HUES48 (cell line): ENCODE data around the gene NKTR.

Experiments
- H3K27ac ChIP-seq: one replicate; pipeline ENCODE4 v1.7.0; 2013; ENCODE audit warnings: low read depth, low read length, inconsistent platforms
- H3K27me3 ChIP-seq: 2 replicates; pipeline ENCODE4 v1.6.1; 2013; ENCODE audit warnings: mild to moderate bottlenecking, low read length; ENCODE audit not compliant: control insufficient read depth, insufficient read depth
- H3K36me3 ChIP-seq: 2 replicates; pipeline ENCODE4 v1.6.1; 2013; ENCODE audit warnings: low read length; ENCODE audit not compliant: control insufficient read depth, insufficient read depth
- H3K4me1 ChIP-seq: 2 replicates; pipeline ENCODE4 v1.6.1; 2013; ENCODE audit warnings: mild to moderate bottlenecking, low read length; ENCODE audit not compliant: control insufficient read depth, insufficient read depth
- H3K4me3 ChIP-seq: 2 replicates; pipeline ENCODE4 v1.5.1; 2013; ENCODE audit warnings: mild to moderate bottlenecking, low read depth, low read length
- H3K9ac ChIP-seq: 2 replicates; pipeline ENCODE4 v1.6.1; 2013; ENCODE audit warnings: mild to moderate bottlenecking, low read depth, low read length, moderate library complexity
- H3K9me3 ChIP-seq: 2 replicates; pipeline ENCODE4 v1.6.1; 2013; ENCODE audit warnings: low read length; ENCODE audit not compliant: control insufficient read depth, insufficient read depth

Gene NKTR

DNA sequence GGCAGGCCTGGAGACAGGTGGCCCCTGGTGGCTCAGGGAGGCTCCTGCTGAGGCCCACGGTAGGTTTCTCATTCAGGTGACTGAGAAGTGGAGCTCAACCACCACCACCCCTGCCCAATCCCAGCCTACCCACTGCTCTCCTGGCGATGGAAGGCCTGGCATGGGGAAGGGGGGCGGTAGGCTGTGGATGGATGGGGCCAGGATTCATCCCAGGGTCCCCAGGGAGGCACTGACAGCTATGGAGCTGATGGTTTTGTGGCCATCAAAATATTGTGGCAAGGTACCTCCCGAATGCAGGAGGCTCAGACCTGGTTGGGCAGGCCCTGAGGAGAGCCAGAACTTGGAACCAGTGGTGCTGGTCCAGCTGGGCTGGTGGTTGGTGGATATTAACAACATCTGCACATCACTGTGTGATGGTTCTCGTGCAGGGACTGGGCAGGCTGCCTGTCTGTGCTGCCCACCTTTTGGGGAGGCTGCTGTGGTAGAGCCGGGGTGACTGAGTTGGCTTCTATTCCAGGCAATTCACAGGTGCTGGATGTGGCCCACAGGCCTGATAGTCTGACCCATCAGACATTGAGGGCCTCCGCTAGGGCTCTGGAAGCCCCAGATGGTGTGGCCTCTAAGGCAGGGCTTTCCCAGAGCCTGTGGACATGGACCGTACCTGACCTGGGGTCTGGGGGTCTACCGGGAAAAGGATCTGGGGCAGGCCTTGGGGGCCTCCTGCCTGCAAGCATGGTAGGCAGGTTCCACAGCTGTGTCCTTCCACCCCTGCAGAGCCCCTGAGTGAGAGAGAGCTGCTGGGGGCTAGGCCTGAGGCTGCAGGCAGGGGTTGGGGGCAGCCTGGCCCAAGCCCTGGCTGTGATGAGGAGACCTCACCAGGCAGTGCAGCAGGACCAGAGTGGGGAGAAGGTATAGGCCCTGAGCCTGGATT is 56.5 kb downstream of the NKTR start:
- no peaks in the 10 kb centered on the region for H3K27me3 ChIP-seq
- no peaks in the 10 kb centered on the region for H3K9me3 ChIP-seq
- H3K27ac ChIP-seq, result no peak overlapping the region
- H3K4me3 ChIP-seq, result no peak overlapping the region
- 0 out of 2 replicates have a peak, but pooled peaks cover 3% of the 10 kb centered on the region for H3K36me3 ChIP-seq
- no peak overlapping the region for H3K9ac ChIP-seq
- peaks cover 28% of the 10 kb centered on the region for H3K4me1 ChIP-seq

DNA sequence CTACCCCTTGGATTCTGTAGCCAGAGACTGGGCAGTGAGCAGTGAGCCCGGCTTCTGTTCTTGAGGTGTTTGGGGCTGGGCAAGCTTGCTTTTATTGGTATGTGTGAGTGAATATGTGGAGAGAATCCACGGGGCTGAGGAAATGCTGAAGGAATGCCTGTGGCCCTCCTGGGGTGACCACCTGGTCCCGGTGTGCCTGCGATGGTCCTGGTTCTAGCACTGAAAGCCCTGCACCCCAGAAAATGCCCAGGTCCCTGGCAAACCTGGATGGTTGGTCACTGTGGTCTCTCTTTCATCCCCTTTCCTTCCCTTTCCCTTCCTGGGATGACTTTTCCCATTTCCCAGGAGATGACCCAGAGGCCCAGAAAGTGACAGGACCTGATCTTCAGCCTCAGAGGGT is 57.2 kb downstream of the NKTR start:
- Histone ChIP-seq H3K27ac (no peak overlapping the region), H3K9ac (no peak overlapping the region), H3K27me3 (no peaks in the 10 kb centered on the region), H3K36me3 (0 out of 2 replicates have a peak, but pooled peaks cover 3% of the 10 kb centered on the region), H3K9me3 (no peaks in the 10 kb centered on the region), H3K4me3 (no peak overlapping the region), H3K4me1 (peaks cover 21% of the 10 kb centered on the region)

DNA sequence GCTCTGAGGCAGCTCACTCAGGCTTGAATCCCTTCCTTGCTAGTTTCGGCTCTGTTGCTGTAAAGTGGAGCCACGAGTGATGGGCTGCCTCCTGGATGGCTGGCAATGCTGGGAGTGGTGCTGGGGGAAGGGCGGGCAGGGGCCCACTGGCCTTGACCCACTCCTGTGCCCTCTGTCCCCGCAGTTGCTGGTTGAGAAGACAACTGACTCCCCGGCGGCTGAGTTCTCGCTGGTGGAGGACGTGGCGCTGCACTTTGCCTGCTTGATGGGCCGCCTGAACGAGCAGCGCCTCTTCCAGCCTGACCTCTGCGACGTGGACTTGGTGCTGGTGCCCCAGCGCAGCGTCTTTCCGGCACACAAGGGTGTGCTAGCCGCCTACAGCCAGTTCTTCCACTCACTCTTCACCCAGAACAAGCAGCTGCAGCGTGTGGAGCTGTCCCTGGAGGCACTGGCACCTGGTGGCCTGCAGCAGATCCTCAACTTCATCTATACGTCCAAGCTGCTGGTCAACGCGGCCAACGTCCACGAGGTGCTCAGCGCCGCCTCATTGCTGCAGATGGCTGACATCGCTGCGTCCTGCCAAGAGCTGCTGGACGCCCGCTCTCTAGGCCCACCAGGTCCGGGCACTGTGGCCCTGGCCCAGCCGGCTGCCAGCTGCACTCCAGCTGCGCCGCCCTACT is 57.7 kb downstream of the NKTR start:
- no peaks in the 10 kb centered on the region for H3K9me3 ChIP-seq
- no peaks in the 10 kb centered on the region for H3K27me3 ChIP-seq
- no peak overlapping the region for H3K27ac ChIP-seq
- no peak overlapping the region for H3K9ac ChIP-seq
- 0 out of 2 replicates have a peak, but pooled peaks cover 3% of the 10 kb centered on the region for H3K36me3 ChIP-seq
- H3K4me3 ChIP-seq, result no peak overlapping the region
- peaks cover 15% of the 10 kb centered on the region for H3K4me1 ChIP-seq

DNA sequence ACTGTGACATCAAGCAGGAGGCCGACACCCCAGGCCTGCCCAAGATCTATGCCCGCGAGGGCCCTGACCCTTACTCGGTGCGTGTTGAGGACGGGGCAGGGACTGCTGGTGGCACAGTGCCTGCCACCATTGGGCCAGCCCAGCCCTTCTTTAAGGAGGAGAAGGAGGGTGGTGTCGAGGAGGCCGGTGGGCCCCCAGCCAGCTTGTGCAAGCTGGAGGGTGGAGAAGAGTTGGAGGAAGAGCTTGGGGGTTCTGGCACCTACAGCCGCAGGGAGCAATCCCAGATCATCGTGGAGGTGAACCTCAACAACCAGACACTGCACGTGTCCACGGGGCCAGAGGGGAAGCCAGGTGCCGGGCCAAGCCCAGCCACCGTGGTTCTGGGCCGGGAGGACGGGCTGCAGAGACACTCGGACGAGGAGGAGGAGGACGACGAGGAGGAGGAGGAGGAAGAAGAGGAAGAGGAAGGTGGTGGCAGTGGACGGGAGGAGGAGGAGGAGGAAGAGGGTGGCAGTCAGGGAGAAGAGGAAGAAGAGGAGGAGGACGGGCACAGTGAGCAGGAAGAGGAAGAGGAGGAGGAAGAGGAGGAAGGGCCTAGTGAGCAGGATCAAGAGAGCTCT is 58.4 kb downstream of the NKTR start:
- Histone ChIP-seq H3K9me3 (no peaks in the 10 kb centered on the region), H3K4me3 (no peak overlapping the region), H3K27ac (no peak overlapping the region), H3K36me3 (0 out of 2 replicates have a peak, but pooled peaks cover 3% of the 10 kb centered on the region), H3K9ac (no peak overlapping the region), H3K27me3 (no peaks in the 10 kb centered on the region), H3K4me1 (peaks cover 10% of the 10 kb centered on the region; the same call in 1 of the 2 replicates)

DNA sequence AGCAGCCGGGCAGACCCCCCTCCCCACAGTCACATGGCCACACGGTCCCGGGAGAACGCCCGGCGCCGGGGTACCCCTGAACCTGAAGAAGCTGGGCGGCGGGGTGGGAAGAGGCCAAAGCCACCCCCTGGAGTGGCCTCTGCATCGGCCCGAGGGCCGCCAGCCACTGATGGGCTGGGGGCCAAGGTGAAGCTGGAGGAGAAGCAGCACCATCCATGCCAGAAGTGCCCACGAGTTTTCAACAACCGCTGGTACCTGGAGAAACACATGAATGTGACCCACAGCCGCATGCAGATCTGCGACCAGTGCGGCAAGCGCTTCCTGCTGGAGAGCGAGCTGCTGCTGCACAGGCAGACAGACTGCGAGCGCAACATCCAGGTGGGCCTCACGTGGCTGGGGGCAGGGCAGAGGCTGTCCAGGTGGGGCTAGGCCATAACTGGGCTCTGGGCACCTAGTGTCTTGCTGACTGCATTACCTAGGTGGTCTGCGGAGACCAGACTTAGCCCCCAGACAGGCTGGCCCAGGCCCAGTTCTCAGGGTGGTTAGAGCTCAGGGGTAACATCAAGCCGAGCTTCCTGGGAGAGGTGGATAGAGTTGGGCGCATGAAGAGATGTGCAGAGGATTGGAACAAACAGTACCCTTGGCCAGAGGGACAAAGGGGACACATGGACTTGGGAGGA is 59.1 kb downstream of the NKTR start:
- H3K9ac ChIP-seq, result no peak overlapping the region
- no peaks in the 10 kb centered on the region for H3K27me3 ChIP-seq
- H3K9me3 ChIP-seq, result no peaks in the 10 kb centered on the region
- no peak overlapping the region for H3K27ac ChIP-seq
- H3K36me3 ChIP-seq, result 0 out of 2 replicates have a peak, but pooled peaks cover 3% of the 10 kb centered on the region
- no peak overlapping the region for H3K4me3 ChIP-seq
- H3K4me1 ChIP-seq, result peaks cover 10% of the 10 kb centered on the region; the same call in 1 of the 2 replicates

DNA sequence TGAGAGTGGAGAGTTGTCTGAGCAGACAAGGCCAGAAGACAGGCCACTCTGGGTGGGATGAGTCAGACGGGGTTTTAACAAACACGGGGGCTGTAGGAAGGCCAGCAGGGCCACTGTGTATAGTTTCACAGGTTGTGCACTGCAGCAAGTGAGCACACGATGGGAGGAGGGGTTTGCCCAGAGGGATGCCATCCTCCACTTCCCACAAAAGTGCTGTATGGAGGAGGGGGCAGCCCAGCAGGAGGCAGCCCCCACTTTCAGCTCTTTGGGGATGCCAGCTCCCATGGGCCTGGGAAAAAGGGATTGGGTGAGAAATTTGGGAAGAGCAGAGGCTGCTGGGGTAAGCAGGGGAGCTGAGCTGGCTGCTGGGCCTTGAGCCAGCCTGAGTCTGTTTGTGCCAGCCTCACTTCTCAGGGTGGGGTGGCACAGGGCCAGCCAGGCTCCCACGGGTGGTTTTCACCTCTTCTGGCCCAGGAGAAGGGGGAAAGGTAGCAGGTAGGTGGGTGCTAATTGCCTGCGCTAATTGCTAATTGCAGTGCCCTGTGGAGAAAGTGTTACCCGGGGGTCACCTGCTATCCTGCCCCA is 59.7 kb downstream of the NKTR start:
- Histone ChIP-seq H3K27me3 (no peaks in the 10 kb centered on the region), H3K4me3 (no peak overlapping the region), H3K9me3 (no peaks in the 10 kb centered on the region), H3K27ac (no peak overlapping the region), H3K4me1 (peaks cover 6% of the 10 kb centered on the region; the same call in 1 of the 2 replicates), H3K36me3 (0 out of 2 replicates have a peak, but pooled peaks cover 3% of the 10 kb centered on the region), H3K9ac (no peak overlapping the region)

DNA sequence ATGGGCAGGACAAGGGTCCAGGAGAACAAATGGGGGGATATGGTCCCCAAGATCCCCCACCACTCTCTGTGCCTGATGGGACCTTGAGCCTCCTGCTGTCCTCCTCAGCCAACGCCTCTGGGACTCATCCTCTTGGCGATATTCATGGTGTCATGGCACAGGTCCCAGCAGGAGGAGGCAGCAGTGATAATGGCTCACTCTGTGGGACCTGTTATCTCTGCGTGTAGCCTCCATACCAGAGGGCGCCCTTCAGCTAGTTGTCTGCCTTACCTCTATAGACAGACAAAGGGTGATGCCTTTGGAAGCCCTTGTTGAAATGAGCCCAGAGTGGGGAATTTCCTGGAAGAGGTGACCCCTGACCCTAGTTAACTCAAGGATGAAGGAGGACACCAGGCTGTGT is 60.4 kb downstream of the NKTR start:
- no peak overlapping the region for H3K9ac ChIP-seq
- no peaks in the 10 kb centered on the region for H3K27me3 ChIP-seq
- H3K36me3 ChIP-seq, result 0 out of 2 replicates have a peak, but pooled peaks cover 3% of the 10 kb centered on the region
- H3K4me3 ChIP-seq, result no peak overlapping the region
- H3K27ac ChIP-seq, result no peak overlapping the region
- no peaks in the 10 kb centered on the region for H3K9me3 ChIP-seq
- H3K4me1 ChIP-seq, result no peaks in the 10 kb centered on the region

DNA sequence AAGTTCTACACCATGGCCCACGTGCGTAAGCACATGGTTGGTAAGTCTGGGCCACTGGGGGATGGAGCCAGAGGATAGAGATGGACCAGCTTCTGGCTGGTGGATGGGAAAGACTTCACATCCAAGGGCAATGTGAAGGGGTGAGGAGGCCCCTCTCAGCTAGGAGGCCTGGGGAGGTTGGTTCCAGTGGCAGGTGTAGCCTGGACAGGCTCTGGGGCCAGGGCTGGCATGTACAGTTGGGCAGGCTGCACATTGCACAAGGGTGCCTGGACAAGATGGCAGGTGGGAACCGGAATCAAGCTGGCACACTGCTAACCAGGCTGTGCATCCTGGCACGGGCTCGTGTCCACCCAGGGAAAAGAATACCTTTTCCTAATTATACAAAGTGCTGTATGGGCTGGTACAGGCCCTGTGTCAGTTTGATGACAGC is 61.1 kb downstream of the NKTR start:
- Histone ChIP-seq H3K27me3 (no peaks in the 10 kb centered on the region), H3K4me3 (no peak overlapping the region), H3K27ac (no peak overlapping the region), H3K4me1 (no peaks in the 10 kb centered on the region), H3K9me3 (no peaks in the 10 kb centered on the region), H3K36me3 (0 out of 2 replicates have a peak, but pooled peaks cover 3% of the 10 kb centered on the region), H3K9ac (no peak overlapping the region)

DNA sequence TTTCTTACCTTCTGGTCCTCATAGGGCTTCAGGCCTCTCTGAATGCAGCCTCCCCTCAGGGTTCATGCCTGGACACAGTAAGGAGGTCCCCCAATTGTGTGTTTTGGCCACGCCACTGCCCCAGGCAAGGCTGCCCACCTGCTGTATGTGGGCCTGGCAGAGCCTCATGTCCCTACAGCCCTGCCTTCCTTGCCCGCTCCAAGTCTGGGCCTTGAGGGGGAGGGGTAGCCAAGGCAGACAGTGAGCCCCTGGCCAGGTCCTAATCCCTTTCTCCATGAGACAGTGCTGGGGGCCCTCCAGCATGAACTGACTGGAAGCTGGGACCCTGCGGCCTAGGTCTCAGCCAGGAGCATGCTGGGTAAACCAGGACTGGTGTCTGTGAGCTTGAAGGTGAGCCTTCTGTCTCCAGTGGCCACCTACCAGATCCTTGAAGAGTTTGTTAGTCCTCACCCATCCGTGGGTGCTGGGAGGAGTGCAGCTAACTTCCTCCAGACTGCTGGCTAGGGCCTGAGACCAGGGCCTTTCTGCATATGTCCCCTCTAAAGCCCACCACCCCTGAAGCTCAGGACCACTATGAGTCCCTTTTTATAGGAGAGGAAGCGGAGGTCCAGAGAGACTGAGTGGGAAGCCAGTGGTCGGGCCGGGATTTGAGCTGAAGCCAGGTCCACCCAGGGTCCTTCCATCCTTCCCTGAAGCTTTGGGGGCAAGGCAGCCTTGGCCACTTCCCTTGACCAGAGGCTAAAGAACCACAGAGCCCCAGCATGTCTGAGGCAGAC is 61.7 kb downstream of the NKTR start:
- no peak overlapping the region for H3K27ac ChIP-seq
- H3K4me3 ChIP-seq, result no peak overlapping the region
- H3K36me3 ChIP-seq, result 0 out of 2 replicates have a peak, but pooled peaks cover 3% of the 10 kb centered on the region
- no peaks in the 10 kb centered on the region for H3K27me3 ChIP-seq
- no peaks in the 10 kb centered on the region for H3K9me3 ChIP-seq
- no peak overlapping the region for H3K9ac ChIP-seq
- no peaks in the 10 kb centered on the region for H3K4me1 ChIP-seq
